Measurements from ENCODE around the gene MYH7.

The MYH7 gene

DNA sequence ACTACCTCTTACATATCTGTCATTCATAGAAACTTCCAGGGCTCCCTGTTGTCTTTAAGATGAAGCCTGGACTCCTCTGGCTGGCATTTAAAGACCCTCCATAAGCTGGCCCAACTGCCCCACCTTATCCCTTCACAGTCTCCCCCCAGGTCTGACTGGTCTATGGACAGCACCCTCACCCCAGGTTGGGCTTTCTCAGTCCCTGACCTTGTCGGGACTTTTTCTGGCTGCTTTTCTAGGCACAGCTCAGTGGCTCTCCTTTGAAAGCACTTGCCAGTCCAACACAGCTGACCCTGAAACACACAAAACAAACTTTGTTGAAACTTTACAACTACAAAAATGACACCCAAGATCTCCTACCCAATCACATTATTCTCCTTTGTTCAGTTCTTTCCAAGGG lies 13.9 kb upstream of the MYH7 start:
- DNase-seq (ENCODE audit: low read depth in 2 of 3, low spot score in 1 of 3) = no peak

DNA sequence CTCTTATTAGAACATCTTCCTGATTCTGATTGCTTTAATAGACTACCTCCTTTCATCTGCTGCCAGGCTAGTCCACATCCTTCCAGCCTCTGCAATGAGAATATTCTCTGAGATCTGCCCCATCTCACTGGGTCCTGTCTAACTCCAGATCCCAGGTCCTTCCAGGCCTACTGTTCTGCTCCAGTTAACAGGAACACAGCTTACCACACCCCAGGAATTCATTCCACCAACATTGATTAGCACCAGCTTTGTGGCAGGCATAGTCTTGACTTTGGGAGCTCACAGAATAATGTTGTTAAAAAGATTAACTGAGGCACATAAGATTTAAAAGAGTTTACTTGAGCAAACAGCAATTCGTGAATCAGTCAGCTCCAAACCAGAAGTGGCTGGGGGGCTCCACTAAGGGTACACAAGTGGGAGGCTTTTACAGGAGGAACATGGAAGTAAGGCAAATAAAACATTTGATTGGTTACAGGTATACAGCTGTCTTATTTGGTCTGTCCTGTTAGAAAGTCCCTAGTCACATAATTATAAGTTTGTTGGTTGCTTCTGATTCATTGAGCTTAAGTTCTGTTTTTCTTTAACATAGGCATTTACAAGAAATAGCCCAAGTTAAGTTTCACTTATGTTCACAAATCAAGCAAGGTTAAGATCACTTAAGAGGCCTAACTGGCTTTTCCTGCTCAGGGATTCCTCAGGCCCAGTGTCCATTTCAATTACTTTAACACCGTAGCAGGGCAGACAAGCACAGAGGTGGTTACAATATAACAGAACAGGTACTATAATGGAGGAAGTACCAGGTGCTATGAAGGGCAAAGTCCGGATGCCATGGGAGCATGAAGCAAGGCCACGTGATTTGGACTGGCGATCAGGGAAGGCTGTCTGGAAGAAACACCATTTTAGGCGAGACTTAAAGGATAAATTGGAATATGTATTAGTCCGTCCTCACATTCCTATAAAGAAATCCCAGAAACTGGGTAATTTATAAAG lies 12.2 kb upstream of the MYH7 start:
- DNase-seq (ENCODE audit: low read depth in 2 of 3, low spot score in 1 of 3) = no peak

GRCh38 chr14:23446291-23446851 lies 10.9 kb upstream of the MYH7 start:
- DNase-seq (ENCODE audit: low read depth in 2 of 3, low spot score in 1 of 3) = no peak

GRCh38 chr14:23445773-23446172 lies 10.3 kb upstream of the MYH7 start:
- no peak for DNase-seq (ENCODE audit: low read depth in 2 of 3, low spot score in 1 of 3)

DNA sequence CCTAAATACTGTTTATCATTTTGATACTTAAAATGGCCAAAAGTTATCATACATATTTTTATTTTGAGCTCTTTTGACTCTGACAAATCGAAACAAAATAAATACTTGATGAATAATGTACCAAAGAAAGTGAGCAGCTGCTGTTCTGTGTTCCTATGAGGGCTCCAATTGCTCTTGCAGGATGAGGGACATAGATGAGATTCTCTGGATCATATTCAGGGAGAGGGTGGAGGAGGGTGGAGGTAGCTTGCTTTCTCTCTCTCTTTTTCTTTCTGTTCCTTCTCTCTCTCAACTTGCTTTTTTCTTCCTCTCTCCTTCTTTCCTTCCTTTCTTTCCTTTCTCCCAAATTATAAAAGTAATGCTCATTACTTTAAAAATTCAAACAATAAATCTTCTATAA lies 8.9 kb upstream of the MYH7 start:
- DNase-seq (ENCODE audit: low read depth in 2 of 3, low spot score in 1 of 3) = no peak

DNA sequence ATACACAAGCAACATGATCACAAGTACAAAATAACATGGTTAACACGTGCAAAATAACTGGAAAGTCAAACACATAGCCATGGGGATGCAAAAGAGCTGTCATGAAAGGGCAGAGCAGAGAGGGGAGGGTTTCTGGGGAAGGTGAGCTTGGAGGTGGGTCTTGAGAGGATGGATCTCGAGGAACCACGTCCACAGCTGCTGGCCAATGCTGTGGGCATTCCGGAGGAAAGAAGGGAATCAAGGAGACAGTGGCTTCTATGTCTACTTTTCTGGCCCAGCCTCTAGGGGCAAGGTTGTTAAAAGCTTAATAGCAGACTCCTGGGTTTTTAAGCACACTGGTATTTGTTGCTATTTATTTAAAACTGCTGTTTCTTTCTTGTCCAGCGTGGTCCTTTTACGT lies 8.4 kb upstream of the MYH7 start:
- DNase-seq (ENCODE audit: low read depth in 2 of 3, low spot score in 1 of 3) = no peak

- no peak for DNase-seq (ENCODE audit: low read depth in 2 of 3, low spot score in 1 of 3)
These were observed 8.0 kb upstream of the MYH7 start for GRCh38 chr14:23443411-23443812.

GRCh38 chr14:23442721-23443356 lies 7.4 kb upstream of the MYH7 start:
- DNase-seq (ENCODE audit: low read depth in 2 of 3, low spot score in 1 of 3) = no peak

GRCh38 chr14:23441076-23441475 lies 5.6 kb upstream of the MYH7 start:
- no peak for DNase-seq (ENCODE audit: low read depth in 2 of 3, low spot score in 1 of 3)

- no peak for DNase-seq (ENCODE audit: low read depth in 2 of 3, low spot score in 1 of 3)
These were observed 3.8 kb upstream of the MYH7 start for GRCh38 chr14:23439107-23439835.

DNA sequence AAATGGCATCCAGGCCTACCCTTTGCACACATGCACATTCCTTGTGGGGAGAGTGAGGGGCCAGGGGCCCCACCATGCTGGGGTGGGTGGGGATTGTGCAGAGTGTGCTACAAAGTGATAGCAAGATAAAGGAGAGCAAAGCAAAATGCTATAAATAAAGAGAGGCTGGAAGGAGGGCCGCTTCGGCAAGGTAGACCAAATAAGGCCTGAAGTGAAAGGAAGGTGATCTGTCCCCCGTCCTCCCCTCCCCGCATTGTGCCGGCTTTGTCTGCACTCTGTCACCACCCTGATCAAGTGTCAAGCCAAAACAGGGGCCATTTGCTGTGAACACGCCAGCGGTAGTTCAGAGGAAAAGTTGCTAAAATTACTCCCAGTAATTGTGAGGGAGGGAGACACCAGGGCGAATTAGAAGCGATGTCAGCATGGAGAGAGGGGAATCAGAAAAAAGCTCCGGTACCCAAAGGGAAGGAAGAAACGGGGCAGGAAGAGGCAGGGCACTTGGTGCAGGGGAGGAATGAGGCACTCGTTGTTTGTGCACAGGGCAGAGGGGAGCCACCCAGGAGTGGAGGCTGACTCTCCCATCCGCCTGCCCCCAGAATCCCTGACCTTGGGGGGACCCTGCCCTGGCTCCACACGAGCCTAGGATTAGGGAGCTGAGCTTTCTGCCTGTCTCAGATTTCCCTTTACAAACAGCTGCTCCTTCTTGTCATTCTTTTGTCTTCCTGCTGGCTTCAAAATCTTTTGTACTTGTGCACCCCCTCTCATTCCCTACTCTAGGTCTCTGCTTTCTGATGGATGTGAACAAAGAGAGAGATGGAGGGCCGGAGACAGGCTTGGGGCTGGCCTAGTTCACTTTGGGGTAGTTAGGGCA lies 2.9 kb upstream of the MYH7 start:
- no peak for DNase-seq (ENCODE audit: low read depth in 2 of 3, low spot score in 1 of 3)

DNA sequence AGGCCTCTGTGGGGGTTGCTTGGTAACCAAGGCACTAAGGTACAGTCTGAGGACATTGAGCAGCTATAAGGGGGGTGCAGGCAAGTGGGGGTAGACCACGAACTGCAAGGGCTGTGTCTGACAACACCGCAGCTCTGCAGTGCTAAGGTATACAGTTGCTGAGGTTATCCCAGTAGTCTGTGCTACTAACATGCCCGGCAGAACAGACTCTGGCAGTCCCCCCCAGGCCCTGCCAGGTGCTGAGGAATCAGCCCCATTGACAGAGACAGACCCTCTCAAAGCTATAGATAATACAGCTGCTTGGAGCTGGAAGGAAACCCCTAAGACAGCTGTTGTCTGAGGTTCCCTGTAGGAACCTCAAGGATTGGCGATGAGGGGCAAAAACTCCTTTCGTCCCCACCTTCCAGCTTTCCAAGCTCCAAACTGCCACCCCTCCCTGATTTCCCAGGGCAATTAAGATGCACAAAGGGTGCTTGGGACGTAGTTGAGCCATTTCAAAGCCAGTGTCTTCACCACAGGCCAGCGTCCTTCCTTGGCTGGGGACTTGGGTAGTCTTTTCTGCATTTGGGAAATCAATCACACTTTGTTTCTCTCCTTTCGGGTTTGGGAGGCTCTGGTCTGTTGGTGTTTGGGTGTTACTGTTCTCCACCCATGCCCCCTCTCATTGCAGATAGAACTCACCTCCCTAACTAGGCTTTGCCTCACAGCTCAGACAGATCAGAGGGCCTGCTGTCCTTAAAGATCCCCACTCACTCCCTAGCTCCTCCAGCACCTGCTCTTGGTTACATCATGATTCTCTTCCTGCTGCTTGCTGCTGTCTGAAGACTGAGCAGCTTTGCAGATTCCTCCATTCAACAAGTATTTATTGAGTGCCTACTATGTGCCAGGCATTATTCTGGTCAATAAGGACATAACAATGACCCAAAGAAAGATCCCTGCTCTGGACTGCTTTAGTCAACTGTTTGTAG lies 2.0 kb upstream of the MYH7 start:
- no peak for DNase-seq (ENCODE audit: low read depth in 2 of 3, low spot score in 1 of 3)

DNA sequence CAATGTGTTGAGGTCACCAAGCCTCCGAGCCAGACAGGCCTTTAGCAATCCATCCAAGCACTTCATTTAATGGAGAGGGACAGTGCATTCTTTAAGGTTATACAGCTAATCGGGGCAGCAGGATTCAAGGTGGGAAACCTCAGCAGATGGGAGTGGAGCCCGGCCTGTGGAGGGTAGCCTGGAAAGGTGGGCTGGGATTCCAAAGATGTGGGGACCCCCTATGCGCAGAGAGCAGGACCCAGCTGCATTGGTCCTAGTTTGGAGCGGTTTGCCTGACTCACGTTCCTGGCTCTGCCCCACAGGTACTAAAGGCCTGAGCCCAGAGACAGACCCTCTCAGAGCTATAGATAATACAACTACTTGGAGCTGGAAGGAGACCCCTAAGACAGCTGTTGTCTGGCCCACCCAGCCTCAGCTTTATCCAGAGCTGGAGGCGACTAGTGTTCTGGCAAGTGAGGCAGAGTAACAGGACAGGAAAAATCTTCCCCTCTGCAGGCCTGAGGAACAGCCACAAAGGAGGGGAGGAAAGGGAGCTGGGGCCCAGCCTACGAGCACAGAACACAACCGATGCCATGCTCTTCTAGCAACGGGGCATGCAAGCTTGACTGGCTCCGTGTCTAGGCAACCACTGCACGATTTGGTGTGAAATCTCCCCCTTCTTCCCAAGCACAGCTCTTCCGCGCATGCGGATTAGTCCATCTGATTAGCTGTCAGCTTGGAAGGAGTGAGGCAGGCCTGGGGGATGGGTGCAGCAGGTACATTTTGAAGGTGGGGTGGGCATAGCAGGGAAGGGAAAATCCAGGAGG lies 1.1 kb upstream of the MYH7 start:
- DNase-seq (ENCODE audit: low read depth in 2 of 3, low spot score in 1 of 3) = no peak

GRCh38 chr14:23434488-23435222 lies 805 bp downstream of the MYH7 start:
- DNase-seq (ENCODE audit: low read depth in 2 of 3, low spot score in 1 of 3) = no peak

DNA sequence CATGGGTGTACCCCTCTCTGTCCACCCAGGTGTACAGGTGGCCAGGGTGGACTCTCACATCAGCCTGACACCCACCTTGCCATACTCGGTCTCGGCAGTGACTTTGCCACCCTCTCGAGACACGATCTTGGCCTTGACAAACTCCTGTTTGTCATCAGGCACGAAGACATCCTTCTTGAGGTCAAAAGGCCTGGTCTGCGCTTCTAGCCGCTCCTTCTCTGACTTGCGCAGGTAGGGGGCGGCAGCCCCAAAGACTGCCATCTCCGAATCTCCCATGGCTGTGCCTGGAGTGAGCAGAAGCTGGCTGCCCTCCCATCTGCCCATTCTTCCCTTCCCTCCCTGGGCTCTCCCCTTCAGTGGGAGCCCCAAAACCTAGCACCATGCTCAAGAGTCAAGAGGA lies 2.0 kb downstream of the MYH7 start:
- no peak for DNase-seq (ENCODE audit: low read depth in 2 of 3, low spot score in 1 of 3)

DNA sequence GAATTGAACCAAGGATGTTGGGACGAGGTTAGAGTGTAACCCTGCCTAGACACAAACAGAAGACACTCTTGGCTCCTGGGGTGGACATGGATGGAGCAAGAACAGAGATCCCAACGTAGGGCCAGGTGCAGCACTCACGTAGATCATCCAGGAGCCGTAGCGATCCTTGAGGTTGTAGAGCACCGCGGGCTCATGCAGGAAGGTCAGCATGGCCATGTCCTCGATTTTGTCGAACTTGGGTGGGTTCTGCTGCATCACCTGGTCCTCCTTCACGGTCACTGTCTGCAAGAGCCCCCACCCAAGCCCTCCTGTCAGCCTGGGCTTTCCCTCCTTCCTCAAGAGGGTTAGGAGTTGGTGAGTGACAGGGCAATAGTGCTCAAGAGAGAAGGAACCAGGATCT lies 2.5 kb downstream of the MYH7 start:
- DNase-seq (ENCODE audit: low read depth in 2 of 3, low spot score in 1 of 3) = no peak

- no peak for DNase-seq (ENCODE audit: low read depth in 2 of 3, low spot score in 1 of 3)
These were observed 3.1 kb downstream of the MYH7 start for GRCh38 chr14:23432102-23432925.

Data from stimulated activated CD4-positive, alpha-beta T cell treated with anti-CD3 and anti-CD28 coated beads, Interleukin-12 subunit alpha, Interleukin-12 subunit beta, amount 100 ng/mL, for 48 hours (primary cell).